ENCODE data around the gene GRIP1.

GRIP1 gene

GRCh38 chr12:66607147-66607546, 71.7 kb downstream of the GRIP1 start:
- no peak for TF ChIP-seq ZNF274 (IDR thresholded peaks at IDR 0.05; ENCODE audit: low read depth, low read length)
- no peak overlapping the region for H3K4me3 ChIP-seq (ENCODE audit: low read length)

GRCh38 chr12:66605293-66605692, 73.6 kb downstream of the GRIP1 start:
- no peak overlapping the region for H3K4me3 ChIP-seq (ENCODE audit: low read length)
- TF ChIP-seq ZNF274 (IDR thresholded peaks at IDR 0.05; ENCODE audit: low read depth, low read length): no peak

DNA sequence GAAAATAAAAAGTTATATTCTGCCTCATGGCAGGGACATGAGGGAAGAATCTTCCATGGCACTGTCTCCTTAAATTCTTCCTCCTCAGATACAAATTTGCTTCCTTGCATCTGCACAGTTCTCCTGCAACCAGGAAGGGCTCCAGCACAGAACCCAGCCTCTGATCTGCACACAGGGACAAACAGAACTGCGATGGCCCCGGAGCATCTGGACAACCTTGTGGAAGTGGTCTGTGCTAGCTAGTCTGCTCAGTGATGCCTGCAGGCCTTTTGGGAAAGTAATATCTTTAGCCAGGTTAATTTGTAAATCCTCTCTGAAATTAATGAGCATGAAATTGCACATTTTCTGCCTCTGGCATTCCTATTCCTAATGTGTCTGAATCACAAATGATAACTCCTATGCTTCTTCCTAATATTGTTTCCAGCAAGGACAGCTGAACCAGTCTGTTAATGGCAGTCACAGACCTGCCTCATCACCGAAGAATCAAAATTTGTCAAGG, 74.8 kb downstream of the GRIP1 start:
- no peak overlapping the region for H3K4me3 ChIP-seq (ENCODE audit: low read length)
- no peak for TF ChIP-seq ZNF274 (IDR thresholded peaks at IDR 0.05; ENCODE audit: low read depth, low read length)

GRCh38 chr12:66603461-66603860, 75.4 kb downstream of the GRIP1 start:
- TF ChIP-seq ZNF274 (IDR thresholded peaks at IDR 0.05; ENCODE audit: low read depth, low read length): no peak
- H3K4me3 ChIP-seq (ENCODE audit: low read length): no peak overlapping the region

GRCh38 chr12:66602483-66603143, 76.3 kb downstream of the GRIP1 start:
- no peak for TF ChIP-seq ZNF274 (IDR thresholded peaks at IDR 0.05; ENCODE audit: low read depth, low read length)
- no peak overlapping the region for H3K4me3 ChIP-seq (ENCODE audit: low read length)

GRCh38 chr12:66600903-66601302, 78.0 kb downstream of the GRIP1 start:
- no peak overlapping the region for H3K4me3 ChIP-seq (ENCODE audit: low read length)
- no peak for TF ChIP-seq ZNF274 (IDR thresholded peaks at IDR 0.05; ENCODE audit: low read depth, low read length)

GRCh38 chr12:66599816-66600215, 79.1 kb downstream of the GRIP1 start:
- no peak overlapping the region for H3K4me3 ChIP-seq (ENCODE audit: low read length)
- TF ChIP-seq ZNF274 (IDR thresholded peaks at IDR 0.05; ENCODE audit: low read depth, low read length): no peak

- TF ChIP-seq ZNF274 (IDR thresholded peaks at IDR 0.05; ENCODE audit: low read depth, low read length): no peak
- no peak overlapping the region for H3K4me3 ChIP-seq (ENCODE audit: low read length)
These were observed 80.3 kb downstream of the GRIP1 start for GRCh38 chr12:66598608-66599007.

DNA sequence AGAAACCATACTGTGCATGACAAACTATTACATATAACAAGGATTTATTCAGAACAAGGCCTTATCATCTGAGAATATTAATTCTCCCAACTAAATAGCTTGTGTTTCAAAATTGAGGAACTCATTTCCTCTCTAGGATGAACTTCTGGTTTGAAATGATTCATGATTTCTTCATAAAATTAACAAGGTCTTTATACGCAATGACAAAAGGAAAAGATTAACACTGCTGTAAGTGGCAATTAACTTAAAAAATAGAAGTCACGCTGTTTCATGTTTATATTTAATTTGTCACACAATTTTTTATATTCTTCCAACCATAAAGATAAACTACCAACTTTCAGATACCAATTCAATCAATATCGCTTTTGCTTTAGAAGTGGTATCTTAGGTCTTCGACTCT, 80.8 kb downstream of the GRIP1 start:
- no peak for TF ChIP-seq ZNF274 (IDR thresholded peaks at IDR 0.05; ENCODE audit: low read depth, low read length)
- H3K4me3 ChIP-seq (ENCODE audit: low read length): no peak overlapping the region

DNA sequence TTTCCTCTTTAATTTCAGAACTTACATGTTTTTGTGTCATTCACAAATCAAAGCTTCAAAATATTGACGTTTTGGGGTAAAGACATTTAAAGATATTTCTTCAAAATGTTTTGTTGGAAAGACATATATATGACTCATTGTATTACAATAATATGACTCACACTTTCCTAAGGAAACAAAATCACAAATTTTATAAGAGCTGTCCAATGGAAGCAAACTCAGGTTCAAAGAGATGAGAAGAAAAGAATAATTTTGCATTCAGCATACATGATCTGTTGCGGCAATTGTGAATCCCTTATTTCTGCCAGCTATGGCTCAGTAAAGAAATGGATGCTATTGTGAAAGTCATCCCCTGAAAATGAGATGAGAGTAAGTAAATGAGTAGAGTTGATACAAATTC, 82.7 kb downstream of the GRIP1 start:
- no peak for TF ChIP-seq ZNF274 (IDR thresholded peaks at IDR 0.05; ENCODE audit: low read depth, low read length)
- no peak overlapping the region for H3K4me3 ChIP-seq (ENCODE audit: low read length)

DNA sequence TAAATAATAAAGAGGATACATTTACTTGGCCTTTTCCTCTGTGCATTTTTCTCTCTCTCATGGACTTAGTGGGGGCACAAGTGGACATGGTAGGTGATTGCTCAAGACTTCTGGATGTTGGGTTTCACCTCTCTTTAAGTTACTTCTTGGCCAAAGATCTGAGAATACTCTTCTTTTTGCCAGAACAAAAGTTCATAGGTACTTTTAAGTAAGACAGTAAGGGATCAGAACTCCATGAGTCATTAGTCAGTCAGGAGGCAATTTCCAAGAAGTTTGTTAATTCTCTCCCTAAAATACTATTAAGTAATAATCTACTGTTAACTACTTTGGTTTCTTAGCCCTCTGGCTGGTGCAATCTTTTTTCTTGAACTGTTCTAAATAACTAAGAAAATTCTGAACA, 84.2 kb downstream of the GRIP1 start:
- TF ChIP-seq ZNF274 (IDR thresholded peaks at IDR 0.05; ENCODE audit: low read depth, low read length): no peak
- no peak overlapping the region for H3K4me3 ChIP-seq (ENCODE audit: low read length)

DNA sequence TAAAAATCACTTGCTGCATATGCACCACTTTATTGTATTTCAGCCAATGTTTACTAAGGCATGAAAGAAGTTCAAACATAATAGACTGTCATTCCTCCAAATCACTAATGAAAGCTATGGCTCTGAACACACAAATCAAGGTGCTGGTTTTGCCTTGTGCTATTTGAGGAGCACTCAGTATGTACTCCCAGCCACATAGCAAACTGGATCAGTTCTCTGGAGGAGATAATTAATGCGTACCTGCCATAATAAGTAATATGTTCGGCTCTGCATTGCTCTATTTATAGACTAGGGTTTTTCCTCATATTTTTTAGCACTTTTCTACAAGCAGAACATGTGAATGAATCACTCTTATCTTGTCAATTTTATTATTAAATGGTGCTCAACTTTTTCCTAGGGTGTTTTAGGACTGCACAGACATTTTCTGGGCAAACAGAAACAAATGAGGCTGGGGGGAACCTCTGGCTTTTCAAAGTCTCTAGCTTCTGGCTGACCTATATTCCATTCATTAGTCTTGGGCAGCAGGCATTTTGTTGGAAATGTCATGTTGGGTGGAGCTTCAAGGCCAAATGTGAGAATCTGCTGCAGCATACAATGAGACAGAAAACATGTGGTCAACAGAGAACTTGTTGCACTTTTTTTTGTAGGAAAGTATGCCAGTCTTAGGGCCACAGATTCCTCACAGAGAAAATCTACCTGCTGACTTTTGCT, 88.4 kb downstream of the GRIP1 start:
- no peak for TF ChIP-seq ZNF274 (IDR thresholded peaks at IDR 0.05; ENCODE audit: low read depth, low read length)
- no peak overlapping the region for H3K4me3 ChIP-seq (ENCODE audit: low read length)

DNA sequence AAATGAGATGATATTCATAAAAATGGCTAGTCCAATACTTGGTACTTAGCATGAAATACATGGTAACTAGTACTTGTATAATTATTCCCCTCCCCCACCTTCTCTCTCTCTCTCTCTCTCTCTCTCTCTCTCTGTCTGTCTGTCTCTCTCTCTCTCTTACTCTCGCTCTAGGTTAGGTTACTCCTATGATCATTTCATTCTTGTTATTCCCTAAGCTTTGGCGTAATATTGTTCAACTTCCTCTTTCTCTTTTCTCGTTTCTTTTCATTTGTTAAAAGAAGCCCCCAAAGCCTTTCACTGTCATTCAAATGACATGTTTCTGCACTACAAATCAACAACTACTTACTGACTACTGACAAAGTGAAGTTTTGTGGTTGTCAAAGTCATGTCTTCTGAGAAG, 89.8 kb downstream of the GRIP1 start:
- H3K4me3 ChIP-seq (ENCODE audit: low read length): no peak overlapping the region
- no peak for TF ChIP-seq ZNF274 (IDR thresholded peaks at IDR 0.05; ENCODE audit: low read depth, low read length)

DNA sequence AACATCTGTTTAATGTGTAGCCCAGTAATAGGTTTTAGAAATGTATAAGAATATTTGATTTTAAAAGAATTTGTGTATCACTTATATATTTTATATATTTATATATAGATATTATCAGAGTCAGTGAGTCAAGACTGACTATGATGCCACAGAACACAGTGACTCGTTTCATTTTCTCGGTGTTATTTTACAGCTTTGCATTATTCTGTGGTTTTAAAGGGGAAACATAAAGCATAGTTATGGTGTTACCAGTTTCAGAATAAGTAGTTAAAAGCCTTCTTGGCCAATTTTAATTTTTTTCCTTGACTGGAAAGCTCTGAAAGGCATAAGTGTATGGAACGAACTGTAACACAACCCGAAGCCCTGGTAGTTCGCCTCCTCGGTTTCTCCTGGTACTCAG, 91.0 kb downstream of the GRIP1 start:
- H3K4me3 ChIP-seq (ENCODE audit: low read length): no peak overlapping the region
- no peak for TF ChIP-seq ZNF274 (IDR thresholded peaks at IDR 0.05; ENCODE audit: low read depth, low read length)

- H3K4me3 ChIP-seq (ENCODE audit: low read length): no peak overlapping the region
- TF ChIP-seq ZNF274 (IDR thresholded peaks at IDR 0.05; ENCODE audit: low read depth, low read length): no peak
These were observed 94.2 kb downstream of the GRIP1 start for GRCh38 chr12:66584673-66585072.
